Measurements from ENCODE around the gene RSBN1L.

DNA sequence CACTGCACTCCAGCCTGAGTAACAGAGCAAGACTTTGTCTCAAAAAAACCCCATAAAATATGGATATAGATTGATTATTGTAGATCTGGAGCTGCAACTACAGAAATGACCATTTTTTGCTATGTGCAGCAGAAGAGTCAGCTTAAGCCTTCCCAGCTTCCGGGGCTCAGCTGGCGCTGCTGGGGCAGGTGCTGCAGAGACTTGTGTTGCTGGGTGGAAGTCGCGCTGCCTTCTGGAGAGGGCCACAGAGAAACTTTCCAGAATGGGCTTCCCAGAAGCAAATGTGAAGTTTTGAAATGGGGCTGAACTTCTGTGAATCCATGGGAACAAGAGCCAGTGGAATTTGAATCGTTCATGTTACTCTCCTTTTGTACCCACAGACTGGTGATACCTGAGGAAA is 37.3 kb upstream of the RSBN1L start:
- TF ChIP-seq, protein P1, sequence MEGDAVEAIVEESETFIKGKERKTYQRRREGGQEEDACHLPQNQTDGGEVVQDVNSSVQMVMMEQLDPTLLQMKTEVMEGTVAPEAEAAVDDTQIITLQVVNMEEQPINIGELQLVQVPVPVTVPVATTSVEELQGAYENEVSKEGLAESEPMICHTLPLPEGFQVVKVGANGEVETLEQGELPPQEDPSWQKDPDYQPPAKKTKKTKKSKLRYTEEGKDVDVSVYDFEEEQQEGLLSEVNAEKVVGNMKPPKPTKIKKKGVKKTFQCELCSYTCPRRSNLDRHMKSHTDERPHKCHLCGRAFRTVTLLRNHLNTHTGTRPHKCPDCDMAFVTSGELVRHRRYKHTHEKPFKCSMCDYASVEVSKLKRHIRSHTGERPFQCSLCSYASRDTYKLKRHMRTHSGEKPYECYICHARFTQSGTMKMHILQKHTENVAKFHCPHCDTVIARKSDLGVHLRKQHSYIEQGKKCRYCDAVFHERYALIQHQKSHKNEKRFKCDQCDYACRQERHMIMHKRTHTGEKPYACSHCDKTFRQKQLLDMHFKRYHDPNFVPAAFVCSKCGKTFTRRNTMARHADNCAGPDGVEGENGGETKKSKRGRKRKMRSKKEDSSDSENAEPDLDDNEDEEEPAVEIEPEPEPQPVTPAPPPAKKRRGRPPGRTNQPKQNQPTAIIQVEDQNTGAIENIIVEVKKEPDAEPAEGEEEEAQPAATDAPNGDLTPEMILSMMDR (optimal IDR thresholded peaks at IDR 0.05 in 1 of 3, IDR thresholded peaks at IDR 0.05 in 1 of 3, conservative IDR thresholded peaks at IDR 0.05 in 1 of 3; ENCODE audit: extremely low read depth in 1 of 3, insufficient read depth in 2 of 3, low read length in 3 of 3): no peak
- TF ChIP-seq EZH2 (IDR thresholded peaks at IDR 0.05; ENCODE audit: low read length): no peak

Data from keratinocyte (primary cell).